Posterior vena cava (tissue), 2 donors: ENCODE measurements around the gene ABHD6. TPM values are rescaled to one million over a fixed set of nuclear protein-coding genes. Genes with fewer than 3 reads are reported as not detected.

Experiments used
- DNase-seq: peaks from one replicate; pipeline ENCODE4 v3.0.0-alpha.2; 2020; ENCODE audit warnings: low spot score
- intact Hi-C, 2 donors: fragments of 100-400 bp; cut with DNase I; formaldehyde crosslinking; loops; one replicate each; pipeline versions ENCODE4 v1.14.1 to v1.14.2; 2022 to 2023
- total RNA-seq, 2 donors: library from RNA; stranded (reverse); fragmentation: NEBNext Ultra II Directional; extraction: Animal tissue kit (Norgen Biotek cat#: 25700); gene quantifications; one replicate each; pipeline ENCODE4 v1.2.1, GENCODE V29; 2021
- donor health status: DM: yes; HTN: yes; CAD: no.
- donor health status: DM: yes; HTN: yes; CAD: no.

The ABHD6 gene
- total RNA-seq, 2 donors from 2014 or later, result 6.6 to 7.6 TPM

GRCh38 chr3:58296843-58297242 is 59.3 kb downstream of the ABHD6 start:
- DNase-seq, result no peak
- intact Hi-C loops, result loop anchor here (5.0 kb wide), 2 partner anchors 110 to 115 kb away; no protein-coding TSS in a partner anchor

GRCh38 chr3:58298190-58298589 is 60.6 kb downstream of the ABHD6 start:
- intact Hi-C loops, result loop anchor here (5.0 kb wide), 2 partner anchors 111 to 116 kb away; no protein-coding TSS in a partner anchor
- no peak for DNase-seq

- no peak for DNase-seq
- intact Hi-C loops, result loop anchor here (5.0 kb wide), 2 partner anchors 112 to 117 kb away; no protein-coding TSS in a partner anchor
Observed at GRCh38 chr3:58299075-58299474, 61.5 kb downstream of the ABHD6 start.

- DNase-seq, result no peak
- intact Hi-C loops, result loop anchor here (5.0 kb wide), 2 partner anchors 113 to 118 kb away; no protein-coding TSS in a partner anchor
Observed at GRCh38 chr3:58299839-58300516, 62.4 kb downstream of the ABHD6 start.

- intact Hi-C loops, result no loop called here
- peak; percentile 100 for DNase-seq
Observed at GRCh38 chr3:58305882-58306711, 68.5 kb downstream of the ABHD6 start, which contains the start of the genes HTD2 and RPP14. TSS of gene HTD2 (plus strand) at chr3:58306520. CDS start at chr3:58317614, 11,094 bp downstream. TSS of gene RPP14 (plus strand) at chr3:58306245. CDS start at chr3:58310330, 4,085 bp downstream.

GRCh38 chr3:58307639-58308215 is 70.1 kb downstream of the ABHD6 start:
- intact Hi-C loops, result no loop called here
- no peak for DNase-seq

- no peak for DNase-seq
- intact Hi-C loops, result no loop called here
Observed at GRCh38 chr3:58308728-58309127, 71.1 kb downstream of the ABHD6 start.

GRCh38 chr3:58317811-58318210 is 80.2 kb downstream of the ABHD6 start:
- intact Hi-C loops, result no loop called here
- no peak for DNase-seq

- DNase-seq, result no peak
- intact Hi-C loops, result no loop called here
Observed at GRCh38 chr3:58321791-58322190, 84.2 kb downstream of the ABHD6 start.

- no peak for DNase-seq
- intact Hi-C loops, result no loop called here
Observed at GRCh38 chr3:58322793-58323192, 85.2 kb downstream of the ABHD6 start.

- intact Hi-C loops, result no loop called here
Observed at GRCh38 chr3:58323529-58324390, 86.2 kb downstream of the ABHD6 start.

GRCh38 chr3:58324391-58325390 is 87.1 kb downstream of the ABHD6 start:
- no peak for DNase-seq
- intact Hi-C loops, result loop anchor here in 1 of 2 donors (5.0 kb wide), 1 partner anchor 93 kb away; no protein-coding TSS in a partner anchor

More at GRCh38 chr3:58323529-58324390, 86.2 kb downstream of the ABHD6 start:
- no peak for DNase-seq

GRCh38 chr3:58325525-58325992 is 88.0 kb downstream of the ABHD6 start:
- intact Hi-C loops, result loop anchor here in 1 of 2 donors (5.0 kb wide), 1 partner anchor 92 kb away; no protein-coding TSS in a partner anchor
- no peak for DNase-seq

- intact Hi-C loops, result loop anchor here in 1 of 2 donors (5.0 kb wide), 1 partner anchor 91 kb away; no protein-coding TSS in a partner anchor
- no peak for DNase-seq
Observed at GRCh38 chr3:58326267-58326900, 88.8 kb downstream of the ABHD6 start.

GRCh38 chr3:58329150-58329921 is 91.7 kb downstream of the ABHD6 start:
- no peak for DNase-seq
- intact Hi-C loops, result loop anchor here in 1 of 2 donors (5.0 kb wide), 1 partner anchor 88 kb away; no protein-coding TSS in a partner anchor

- DNase-seq, result no peak
- intact Hi-C loops, result loop anchor here (5.0 to 10.0 kb wide), 3 partner anchors 87 to 205 kb away; partner anchors contain the start of genes ACOX2 (in 2 of the 2) and KCTD6 (in 1 of the 2)
Observed at GRCh38 chr3:58329922-58330413, 92.4 kb downstream of the ABHD6 start.
